NCI-H69 (cell line): ENCODE results near the gene PGGT1B.
"Not testable (repeated sequence)": the region's sequence is repeated elsewhere in the genome, so short reads cannot be mapped to it uniquely, and the experiment has no call there.

Experiments used
- DNase-seq: peaks from one replicate; lab custom pipeline; 2025; lab: John Stamatoyannopoulos, UW

The PGGT1B gene

DNA sequence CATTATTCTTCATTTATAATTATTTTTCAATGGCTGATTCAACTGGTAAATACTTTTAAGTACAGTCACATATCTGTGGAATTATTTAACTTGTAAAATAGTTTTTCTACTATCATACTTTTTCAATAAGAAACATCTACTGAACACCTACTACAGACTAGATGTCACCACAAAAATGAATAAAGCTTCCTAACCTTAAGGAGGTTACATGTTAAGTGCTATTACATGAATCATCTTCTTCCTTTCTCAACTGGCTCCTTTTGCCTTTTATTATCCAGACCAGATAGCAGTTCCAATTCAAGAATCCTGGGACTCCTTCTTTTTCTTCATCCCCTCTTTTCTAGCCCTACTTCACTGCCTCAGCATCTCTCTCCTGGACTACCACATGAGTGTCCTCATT lies 4.7 kb downstream of the PGGT1B start:
- no peak for DNase-seq

DNA sequence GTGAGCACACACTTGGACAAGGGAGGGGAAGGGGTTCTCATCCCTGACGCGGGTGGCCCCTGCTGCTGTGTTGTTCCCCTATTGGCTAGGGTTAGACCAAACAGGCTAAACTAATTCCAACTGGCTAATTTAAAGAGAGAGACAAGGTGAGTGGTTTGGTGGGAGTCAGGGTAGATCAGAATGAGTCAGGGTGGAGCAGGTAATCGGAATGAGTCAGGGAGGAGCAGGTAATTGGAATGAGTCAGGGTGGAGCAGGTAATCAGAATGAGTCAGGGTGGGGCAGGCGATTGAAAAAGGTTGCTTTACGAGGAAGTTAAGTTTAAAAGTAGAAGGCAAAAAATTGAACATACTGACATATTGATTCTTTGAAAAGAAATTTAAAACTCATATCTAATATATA lies 13.3 kb downstream of the PGGT1B start:
- DNase-seq: not testable (repeated sequence)

DNA sequence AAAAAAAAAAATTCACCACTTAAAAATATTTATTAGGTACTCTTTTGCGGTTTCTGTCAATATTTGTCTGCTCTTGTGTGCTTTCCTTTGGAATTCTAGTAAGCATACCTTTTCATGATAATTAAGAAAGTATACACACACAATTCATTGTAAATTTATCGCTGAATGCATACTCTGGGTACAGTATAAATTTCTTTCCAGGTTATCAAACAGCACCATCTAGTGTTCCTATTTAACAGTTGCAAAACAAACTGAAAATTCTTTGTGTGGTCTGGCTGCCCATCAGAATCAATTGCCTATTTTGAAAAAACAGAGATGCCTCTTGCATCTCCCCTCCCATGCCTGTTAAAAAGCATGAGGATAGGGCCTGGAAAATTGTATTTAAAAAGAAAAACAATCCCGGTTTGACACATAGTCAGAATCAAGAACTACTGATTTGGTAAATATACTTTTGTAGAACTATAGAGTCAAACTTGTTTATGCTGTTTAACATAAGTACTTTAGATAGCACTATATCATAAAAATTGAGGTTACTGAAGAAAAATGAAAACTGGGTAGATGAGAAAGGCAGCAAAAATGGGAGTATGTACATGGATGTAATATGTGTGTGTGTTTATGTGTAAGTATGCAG lies 16.2 kb downstream of the PGGT1B start:
- DNase-seq: peak; percentile 73

DNA sequence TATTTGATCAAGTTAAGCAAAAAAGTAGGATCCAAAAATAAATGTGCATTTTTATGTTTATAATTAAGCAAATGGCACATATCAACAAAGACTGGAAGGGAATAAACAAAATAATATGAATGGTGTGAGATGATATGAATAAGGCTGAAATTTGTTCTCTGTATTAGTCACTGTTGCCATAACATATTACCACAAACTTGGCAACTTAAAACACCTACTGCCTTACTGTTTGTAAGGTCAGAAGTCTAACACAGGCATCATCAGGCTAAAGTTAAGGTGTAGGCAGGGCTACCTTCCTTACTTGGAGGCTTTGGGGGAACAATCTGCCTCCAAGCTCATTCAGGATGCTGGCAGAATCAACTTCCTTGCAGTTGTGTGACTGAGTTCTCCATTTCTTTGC lies 19.3 kb downstream of the PGGT1B start:
- no peak for DNase-seq

DNA sequence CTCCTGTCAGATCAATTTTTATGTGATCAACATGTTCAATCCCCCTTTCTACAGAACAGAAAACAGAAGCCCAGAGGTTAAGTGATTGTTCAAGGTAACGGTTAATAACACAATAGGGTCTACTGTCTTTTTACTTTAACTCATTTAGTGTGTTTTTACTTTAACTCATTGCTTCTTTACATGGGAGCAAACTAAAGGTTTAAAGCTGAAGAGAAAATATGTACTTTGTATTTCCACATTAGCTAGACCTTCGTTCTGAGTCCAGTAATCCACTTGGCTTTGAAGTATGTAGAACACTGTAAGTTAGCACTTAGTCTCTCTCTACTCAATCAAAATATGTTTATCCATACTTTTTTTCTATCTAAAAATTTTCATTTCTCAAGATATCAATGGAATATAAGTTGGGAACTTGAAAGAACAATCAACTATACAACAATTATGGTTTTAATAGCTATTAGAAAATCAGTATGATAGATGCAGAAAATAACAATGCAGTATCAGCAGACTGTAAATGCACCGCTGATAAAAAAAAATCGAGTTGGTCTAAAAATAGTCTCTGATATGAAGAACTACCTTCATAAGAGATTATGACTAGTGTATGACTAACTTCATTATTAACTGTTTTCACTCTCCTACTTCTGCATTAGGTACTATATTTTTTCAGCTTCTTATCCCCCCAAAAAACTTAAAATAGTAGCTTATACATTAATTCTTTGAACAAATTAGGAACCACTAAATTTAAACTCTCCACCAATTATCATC lies 20.6 kb downstream of the PGGT1B start:
- DNase-seq: no peak

DNA sequence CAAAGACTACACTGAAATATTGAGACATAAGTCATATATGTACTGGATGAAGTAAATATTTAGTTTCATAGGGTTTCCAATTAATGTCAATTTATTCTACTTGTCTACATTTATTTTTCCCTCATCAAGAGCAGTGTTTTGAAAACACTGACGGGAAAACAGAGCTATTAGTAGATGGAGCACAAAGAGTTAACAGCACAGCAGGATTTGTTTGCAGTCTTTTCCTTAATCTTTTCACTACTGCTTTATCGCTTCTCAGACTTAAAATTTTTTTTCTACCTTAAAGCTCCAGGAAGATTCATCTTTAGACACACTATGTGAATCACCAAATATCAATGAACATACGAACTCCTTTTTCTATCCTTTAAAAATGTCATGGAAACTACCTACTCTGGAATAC lies 25.6 kb downstream of the PGGT1B start:
- no peak for DNase-seq

DNA sequence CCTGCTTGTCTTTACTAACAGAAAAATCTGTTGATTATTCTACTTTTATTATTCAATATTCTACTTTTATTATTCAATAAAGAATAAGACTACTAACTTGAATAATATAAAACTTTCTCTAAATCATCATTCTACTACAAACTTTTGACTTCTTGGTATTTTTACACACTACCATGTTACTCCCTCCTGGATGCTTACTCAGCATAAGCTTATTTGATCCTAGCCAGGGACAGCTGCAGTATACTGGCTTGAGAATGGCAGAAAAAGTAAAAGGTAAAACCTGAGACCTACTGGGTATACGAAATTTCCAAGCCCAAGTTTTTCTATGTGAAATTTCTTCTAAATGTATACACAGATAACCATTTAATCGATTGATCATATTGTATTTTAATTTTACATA lies 26.1 kb downstream of the PGGT1B start:
- DNase-seq: no peak

DNA sequence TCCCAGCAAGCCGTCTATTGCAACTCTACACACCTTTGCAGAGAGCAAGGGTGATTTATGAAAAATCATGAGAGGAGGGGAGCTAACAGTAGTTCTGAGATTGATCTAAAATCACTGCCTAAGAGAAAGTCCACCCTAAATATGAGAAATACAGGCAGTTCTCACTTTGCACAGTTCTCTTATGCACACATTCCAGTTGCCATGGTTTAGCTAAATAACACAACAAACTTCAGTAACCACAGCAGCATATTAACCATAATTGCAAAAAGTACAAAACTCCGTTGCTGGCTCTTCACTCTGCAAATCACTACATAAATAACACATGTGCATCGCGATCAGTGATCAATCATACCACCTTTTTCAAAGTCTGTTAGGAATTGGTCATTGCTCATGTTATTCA lies 31.1 kb downstream of the PGGT1B start:
- no peak for DNase-seq

DNA sequence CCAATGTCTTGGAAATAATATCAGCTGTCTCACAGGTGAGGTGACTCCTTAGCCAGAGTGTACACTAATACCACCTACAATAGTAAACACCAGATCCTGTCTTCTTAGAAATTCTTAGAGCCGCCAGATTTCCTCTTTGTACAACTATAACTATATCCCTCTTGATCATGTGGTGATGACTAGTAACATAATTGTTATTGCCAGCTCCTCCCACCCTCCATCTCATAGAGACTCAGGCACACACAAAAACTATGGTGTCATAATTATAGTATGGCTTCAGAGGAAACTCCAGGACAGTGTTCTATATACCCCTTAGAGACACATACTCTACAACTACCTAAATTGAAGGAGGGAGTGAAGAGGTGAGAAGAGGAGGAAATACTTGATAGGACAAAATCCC lies 33.1 kb downstream of the PGGT1B start:
- no peak for DNase-seq

DNA sequence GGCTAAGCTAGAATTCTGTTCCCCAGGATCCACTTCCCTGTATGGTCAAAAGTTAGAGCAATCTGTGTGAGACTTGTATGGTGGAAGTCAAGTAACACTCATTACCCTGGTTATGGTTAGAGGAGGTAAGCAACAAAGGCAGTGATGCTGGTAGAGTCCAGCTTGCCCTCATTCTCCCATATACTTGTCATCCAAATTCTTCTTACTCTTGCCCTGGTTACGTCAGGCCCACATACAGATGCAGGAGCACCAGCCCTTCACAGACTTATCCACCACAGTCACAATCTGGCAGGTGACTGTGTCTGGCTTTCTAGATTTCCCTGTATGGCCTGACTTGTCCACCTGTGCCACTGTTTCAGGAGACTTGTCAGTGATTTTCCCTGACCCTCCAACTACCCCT lies 35.4 kb downstream of the PGGT1B start:
- DNase-seq: no peak

DNA sequence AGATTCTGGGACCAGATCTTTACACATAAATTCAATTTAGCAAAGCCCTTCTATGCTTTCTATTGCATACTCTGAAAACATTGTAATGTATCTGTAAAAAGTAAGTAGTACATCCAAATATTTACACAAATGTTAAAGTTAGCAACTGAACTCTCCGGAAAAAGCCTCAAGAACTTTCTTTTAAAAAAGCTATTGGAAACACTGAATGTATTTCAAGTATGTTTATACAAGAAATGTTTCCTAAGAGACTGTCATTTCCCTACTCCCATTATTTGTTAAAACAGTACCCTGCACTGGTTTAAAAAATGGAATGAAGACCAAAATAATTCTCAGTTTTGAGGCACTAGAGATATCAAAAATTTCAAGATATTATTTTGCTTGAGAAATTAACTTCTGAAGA lies 48.1 kb downstream of the PGGT1B start:
- DNase-seq: no peak

DNA sequence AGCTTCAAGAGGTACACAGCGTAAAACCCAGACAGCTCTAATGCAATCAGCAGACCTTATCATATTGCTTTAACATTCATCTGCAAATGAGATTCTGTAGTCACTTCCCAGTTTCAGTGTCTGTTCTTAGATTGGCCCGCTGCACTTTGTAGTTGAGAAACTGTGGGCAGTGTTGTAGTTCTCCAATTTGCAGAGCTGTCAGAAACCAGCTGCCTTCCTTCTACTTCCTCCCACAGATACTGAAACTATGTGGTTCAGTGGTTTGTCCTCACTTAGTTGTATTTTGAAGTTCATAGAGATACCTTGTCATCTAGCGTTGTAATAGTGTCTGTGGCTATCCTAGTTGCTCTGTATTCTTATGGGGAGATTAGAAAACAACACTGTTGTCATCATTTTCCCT lies 53.4 kb downstream of the PGGT1B start:
- no peak for DNase-seq

DNA sequence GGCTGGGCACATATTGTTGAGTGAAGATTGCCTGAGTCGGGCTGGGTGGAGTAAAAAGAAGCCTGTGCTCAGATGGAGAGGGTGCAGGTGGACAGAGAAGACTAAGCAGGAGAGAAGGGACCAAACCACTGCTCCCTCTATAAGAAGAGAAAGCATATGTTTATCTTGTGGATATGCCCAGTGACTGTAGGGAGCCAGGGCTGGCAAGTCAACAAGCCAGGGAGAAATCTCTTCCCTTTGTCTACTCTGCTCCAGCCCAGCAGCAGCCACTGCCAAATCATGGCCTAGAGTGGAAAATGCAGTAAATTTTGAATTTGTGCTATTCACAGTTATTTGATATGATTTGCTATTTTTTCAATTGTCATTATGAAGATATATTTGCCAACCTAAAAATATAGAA lies 59.7 kb downstream of the PGGT1B start:
- no peak for DNase-seq

DNA sequence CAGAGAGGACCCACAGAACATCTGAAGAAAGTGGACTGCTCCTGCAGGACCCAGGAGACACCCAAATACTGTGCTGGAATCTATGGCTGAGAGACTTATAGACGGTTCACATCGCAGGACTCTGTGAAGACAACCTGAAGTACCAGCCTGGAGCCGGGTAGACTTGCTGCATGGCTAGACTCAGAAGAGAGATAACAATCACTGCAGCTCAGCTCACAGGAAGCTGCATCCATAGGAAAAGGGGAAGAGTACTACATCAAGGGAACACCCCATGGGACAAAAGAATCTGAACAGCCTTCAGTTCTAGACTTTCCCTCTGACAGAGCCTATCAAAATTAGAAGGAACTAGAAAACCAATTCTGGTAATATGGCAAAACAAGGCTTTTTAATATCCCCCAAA lies 66.5 kb downstream of the PGGT1B start:
- DNase-seq: no peak

DNA sequence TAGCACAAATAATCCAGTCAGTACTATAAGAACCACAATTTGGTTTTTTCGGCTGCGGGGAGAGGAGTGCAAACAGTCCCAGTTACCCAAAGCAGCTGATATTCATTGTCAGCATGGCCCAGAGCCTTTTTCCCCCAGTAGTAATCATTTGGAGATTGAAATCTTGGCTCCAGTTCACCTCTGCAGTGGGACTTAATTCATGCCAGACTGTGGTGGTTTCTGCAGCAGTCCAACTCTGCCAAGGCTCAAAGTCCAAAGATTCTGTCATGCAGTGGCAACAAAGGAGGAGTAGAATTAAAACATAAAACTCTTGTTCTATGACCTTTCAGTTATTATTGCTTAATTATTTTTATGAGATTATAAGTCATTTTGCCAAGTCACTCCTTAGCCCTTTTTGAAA lies 68.0 kb downstream of the PGGT1B start:
- peak; percentile 15 for DNase-seq

DNA sequence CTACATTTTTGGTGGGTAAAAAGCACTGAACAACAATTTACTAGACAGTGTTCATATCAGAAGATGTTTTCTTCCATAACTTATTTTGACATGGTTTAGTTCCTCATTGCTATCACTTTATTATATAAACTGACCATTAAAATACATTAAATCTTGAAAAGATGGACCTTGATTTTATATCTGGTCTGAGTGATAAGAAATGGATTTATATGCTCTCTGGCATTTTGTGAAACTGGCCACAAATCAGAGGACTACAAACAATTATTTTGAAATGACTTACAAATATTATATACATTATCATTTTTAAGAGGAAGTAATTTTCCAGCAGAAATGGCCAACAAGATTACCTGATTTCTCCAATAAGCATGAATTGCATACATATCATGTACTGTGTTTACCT lies 69.4 kb downstream of the PGGT1B start:
- DNase-seq: no peak

DNA sequence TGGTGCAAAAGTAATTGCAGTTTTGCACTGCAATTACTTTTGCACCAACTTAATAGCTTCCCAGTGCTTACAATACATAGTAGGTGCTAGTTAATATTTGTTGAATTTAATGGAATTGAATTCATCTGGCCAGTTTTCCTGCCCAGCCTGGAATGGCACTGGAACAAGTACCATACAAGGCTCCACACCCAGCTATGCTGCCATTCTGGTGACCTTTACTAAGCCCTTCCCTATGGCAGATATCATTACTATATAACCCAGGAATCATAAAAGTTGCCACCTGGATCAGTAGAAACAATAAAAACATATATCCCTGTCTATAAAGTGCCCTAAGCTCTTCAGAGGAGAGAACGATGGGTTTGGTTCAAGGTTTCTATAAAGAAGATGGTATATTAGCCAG lies 70.6 kb downstream of the PGGT1B start:
- no peak for DNase-seq

DNA sequence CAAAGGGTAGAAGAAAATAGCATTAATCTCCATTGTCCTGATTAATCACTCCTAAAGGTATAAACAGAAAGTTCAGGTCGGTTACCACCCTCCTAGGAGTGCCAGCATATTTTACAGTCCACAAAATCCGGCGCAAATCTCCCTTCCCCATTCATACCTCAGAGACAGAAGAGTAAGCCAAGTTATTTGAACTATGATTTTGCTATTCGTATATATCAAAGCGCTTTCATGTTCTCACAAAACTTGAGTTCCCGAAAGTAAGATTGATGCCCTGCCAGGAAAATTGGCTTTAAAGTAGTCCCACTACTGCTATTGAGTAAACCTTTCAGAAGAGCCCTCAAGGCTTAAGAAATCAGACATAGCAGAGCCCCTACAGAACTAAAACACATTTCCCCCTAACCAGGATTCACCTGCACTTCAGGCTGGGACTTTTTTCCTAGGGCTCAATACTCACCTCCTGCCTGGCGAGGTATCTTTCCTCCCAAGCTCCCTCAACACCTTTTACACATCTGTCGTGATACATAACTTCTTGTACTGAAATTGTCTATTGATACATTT lies 71.1 kb downstream of the PGGT1B start:
- DNase-seq: no peak

DNA sequence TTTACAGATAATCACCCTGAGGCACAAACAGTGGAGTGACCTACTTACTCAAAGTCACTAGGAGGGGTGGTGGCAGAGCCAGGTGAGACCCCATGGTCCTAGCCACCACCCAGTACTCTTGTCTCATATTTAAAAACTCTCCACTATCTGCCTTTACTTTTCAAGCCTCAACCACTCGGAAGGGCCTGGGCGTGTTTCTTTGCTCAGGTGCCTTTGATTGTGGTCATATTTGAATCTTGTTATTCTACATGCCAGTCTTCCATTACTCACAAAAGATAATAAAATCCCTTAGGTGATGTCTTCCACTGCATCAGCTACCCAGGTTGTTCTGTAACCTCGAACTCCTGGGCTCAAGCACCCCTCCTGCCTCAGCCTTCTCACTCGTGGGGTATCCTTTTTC lies 72.3 kb downstream of the PGGT1B start:
- no peak for DNase-seq

DNA sequence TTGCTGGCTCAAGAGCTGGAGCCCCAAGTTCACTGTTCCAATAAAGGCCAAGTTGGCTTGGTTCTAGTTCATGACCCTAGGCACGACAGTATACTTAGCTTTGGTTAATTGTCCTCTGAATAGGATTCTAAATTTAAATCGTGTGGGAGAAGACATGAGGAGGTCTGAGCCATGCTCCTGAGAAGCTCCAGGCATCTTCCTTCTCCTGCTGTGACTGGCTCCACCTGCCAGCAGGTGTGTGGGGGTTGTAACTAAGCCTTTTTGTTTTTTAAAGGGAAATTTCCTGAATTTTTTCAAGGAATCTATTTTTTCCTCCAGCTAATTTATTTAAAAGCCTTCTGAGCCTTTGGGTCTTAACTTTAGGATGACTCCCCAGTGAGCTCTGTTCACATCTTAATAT lies 72.8 kb downstream of the PGGT1B start:
- DNase-seq: no peak

DNA sequence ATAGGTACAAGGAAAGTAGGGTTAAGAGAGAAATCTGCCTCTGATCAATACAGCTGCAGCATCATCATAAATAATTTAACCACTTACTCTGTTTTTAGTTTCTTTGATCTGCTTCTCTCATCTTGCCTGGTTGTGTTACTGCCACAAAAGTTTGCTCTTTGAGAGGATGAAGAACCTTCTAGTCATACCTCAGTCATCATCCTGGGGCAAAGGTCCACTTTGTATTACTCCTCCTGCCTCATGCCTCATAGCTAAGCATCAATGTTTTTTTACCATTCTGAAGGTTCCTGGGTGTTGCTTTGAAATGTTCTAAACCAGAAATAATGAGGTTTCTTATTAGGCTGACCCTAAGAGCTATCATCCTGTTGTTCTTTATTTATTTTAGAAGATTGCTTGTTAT lies 75.9 kb downstream of the PGGT1B start:
- no peak for DNase-seq

DNA sequence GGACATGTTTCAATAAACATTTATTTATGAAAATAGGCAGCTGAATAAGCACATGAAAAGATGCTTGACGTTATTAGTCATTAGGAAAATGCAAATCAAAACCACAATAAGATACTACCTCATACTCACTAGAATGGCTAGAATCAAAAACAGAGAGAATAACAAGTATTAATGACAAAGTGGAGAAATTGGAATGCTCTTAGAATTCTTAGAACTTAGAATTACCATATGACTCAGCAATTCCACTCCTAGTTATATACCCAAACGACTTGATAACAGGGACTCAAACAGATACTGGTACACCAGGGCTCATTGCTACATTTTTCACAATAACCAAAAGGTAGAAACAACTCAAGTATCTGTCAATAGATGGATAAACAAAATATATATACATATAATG lies 77.9 kb downstream of the PGGT1B start:
- DNase-seq: no peak

DNA sequence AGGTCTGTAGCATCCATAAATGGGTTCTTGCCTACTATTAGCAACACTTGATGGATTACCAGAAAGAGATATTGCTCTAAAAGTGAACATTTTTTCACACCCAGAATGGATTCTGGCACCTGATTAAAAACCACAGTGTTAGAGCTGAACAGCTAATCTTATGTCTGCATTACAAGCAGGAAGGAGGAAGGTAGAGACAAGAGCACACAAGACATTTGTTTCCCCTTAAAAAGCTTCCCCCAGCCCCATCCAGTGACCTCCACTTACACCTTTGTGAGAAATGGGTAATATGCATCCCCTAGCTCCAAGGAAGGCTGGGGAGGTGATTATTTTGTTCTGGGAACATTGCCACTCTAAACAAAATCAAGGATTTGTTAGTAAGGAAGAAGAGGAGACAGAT lies 80.9 kb downstream of the PGGT1B start:
- DNase-seq: no peak
